ENCODE data around the gene ARL3. TPM values are rescaled to one million over a fixed set of nuclear protein-coding genes. Genes with fewer than 3 reads are reported as not detected.
"Not testable (repeated sequence)": the region's sequence is repeated elsewhere in the genome, so short reads cannot be mapped to it uniquely, and the experiment has no call there.

Gene ARL3
- total RNA-seq, 5 donors from 2014 or later (not counting 1 experiment from before 2014, with no cell fraction given) = 2.7 to 5.0 (median 3.5) TPM

DNA sequence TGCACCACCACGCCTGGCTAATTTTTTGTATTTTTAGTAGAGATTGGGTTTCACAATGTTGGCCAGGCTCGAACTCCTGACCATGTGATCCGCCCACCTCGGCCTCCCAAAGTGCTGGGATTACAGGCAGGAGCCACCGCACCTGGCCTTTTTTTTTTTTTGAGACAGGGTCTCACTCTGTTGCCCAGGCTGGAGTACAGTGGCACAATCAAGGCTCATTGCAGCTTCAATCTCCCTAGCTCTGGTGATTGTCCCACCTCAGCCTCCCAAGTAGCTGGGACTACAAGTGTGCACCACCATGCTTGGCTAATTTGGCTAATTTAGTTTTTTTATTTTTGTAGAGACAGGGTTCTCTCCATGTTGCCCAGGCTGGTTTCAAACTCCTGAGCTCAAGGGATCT, 28.1 kb upstream of the ARL3 start:
- WGBS (ENCODE audit: insufficient coverage) = 100% methylated on average over 3 of the region's 5 CpGs
- DNase-seq; H3K27me3 ChIP-seq (replicated peaks in 1 of 2; ENCODE audit: control insufficient read depth in 2 of 2, extremely low read depth in 1 of 2, insufficient read depth in 2 of 2, low read length in 1 of 2); H3K27me3 Mint-ChIP-seq; H3K27ac Mint-ChIP-seq; H3K36me3 Mint-ChIP-seq; ATAC-seq (replicated peaks in 1 of 4); H3K9me3 ChIP-seq; H3K9me3 Mint-ChIP-seq; H3K36me3 ChIP-seq (ENCODE audit: control insufficient read depth in 2 of 2, extremely low read depth in 1 of 2, insufficient read depth in 1 of 2, low read length in 1 of 2); H3K27ac ChIP-seq (ENCODE audit: low read length); H3K4me3 Mint-ChIP-seq; H3K4me3 ChIP-seq (ENCODE audit: control insufficient read depth in 1 of 2, extremely low read depth in 1 of 2, low read length in 1 of 2): not testable (repeated sequence)
- POLR2A ChIA-PET = interaction anchor here in 1 of 2 donors (1.2 kb wide), 1 partner anchor 11 kb away, joined by 3 read pairs; no protein-coding TSS in a partner anchor
- H3K4me1 Mint-ChIP-seq = peaks cover 40 to 44% (median 42%) of the 10 kb centered on the region in 3 donors
- CTCF ChIA-PET = interaction anchor here in 1 of 2 donors (1.7 to 3.0 kb wide), 2 partner anchors 11 to 28 kb away, joined by 6 to 28 read pairs; partner anchors contain the start of genes ARL3 and SFXN2
- peaks cover 19 to 22% of the 10 kb centered on the region in 2 experiments for H3K4me1 ChIP-seq (ENCODE audit: control insufficient read depth in 1 of 2, extremely low read depth in 1 of 2, insufficient read depth in 2 of 2, low read length in 2 of 2)

DNA sequence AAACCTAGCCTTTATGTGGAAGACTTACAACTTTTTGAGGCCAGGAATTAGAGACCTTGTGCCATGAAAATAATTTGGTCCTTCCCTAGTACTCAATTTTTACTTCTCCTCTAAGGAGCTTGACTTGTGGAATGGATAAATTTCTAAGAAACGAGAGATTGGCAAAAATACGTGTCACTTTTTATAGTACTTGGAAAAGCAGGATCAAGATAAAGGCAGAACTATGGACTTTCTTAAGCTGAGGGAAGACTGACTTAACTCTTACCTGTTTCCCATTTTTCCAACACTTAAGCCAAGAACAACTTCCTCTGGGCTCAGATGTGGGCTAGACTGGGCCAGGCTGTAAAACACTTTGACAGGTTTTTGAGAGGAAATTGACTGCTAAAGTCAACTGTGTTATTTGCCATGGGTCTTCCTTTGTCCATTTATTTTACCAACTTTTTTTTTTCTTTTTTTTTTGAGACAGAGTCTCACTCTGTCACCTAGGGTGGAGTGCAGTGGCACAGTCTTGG, 27.6 kb upstream of the ARL3 start:
- ATAC-seq (replicated peaks in 1 of 4) = no peak
- WGBS (ENCODE audit: insufficient coverage) = no CpG with 5 or more reads among the region's 2 CpGs
- Histone ChIP-seq H3K4me1 (ENCODE audit: control insufficient read depth in 1 of 2, extremely low read depth in 1 of 2, insufficient read depth in 2 of 2, low read length in 2 of 2) (peaks cover 18 to 19% of the 10 kb centered on the region in 2 experiments), H3K27ac (ENCODE audit: low read length) (no peak overlapping the region), H3K36me3 (ENCODE audit: control insufficient read depth in 2 of 2, extremely low read depth in 1 of 2, insufficient read depth in 1 of 2, low read length in 1 of 2) (peaks cover 0 to 5% of the 10 kb centered on the region in 2 donors), H3K4me3 (ENCODE audit: control insufficient read depth in 1 of 2, extremely low read depth in 1 of 2, low read length in 1 of 2) (no peak overlapping the region), H3K9me3 (no peaks in the 10 kb centered on the region), H3K27me3 (replicated peaks in 1 of 2; ENCODE audit: control insufficient read depth in 2 of 2, extremely low read depth in 1 of 2, insufficient read depth in 2 of 2, low read length in 1 of 2) (no peaks in the 10 kb centered on the region)
- CTCF ChIA-PET = interaction anchor here (0.6 to 3.0 kb wide), 2 partner anchors 28 to 293 kb away, joined by 3 to 28 read pairs; partner anchors contain the start of genes ARL3 (in 1 of the 2) and SFXN2 (in 1 of the 2)
- H3K27me3 Mint-ChIP-seq = no peaks in the 10 kb centered on the region
- H3K4me1 Mint-ChIP-seq = peaks cover 38 to 42% (median 40%) of the 10 kb centered on the region in 3 donors
- peaks cover 12% of the 10 kb centered on the region for H3K36me3 Mint-ChIP-seq
- no peak overlapping the region for H3K27ac Mint-ChIP-seq
- no peak overlapping the region for H3K4me3 Mint-ChIP-seq
- POLR2A ChIA-PET = interaction anchor here in 1 of 2 donors (1.2 kb wide), 1 partner anchor 12 kb away, joined by 3 read pairs; no protein-coding TSS in a partner anchor
- H3K9me3 Mint-ChIP-seq = peaks cover 0 to 6% (median 0%) of the 10 kb centered on the region in 3 donors
- no peak for DNase-seq

DNA sequence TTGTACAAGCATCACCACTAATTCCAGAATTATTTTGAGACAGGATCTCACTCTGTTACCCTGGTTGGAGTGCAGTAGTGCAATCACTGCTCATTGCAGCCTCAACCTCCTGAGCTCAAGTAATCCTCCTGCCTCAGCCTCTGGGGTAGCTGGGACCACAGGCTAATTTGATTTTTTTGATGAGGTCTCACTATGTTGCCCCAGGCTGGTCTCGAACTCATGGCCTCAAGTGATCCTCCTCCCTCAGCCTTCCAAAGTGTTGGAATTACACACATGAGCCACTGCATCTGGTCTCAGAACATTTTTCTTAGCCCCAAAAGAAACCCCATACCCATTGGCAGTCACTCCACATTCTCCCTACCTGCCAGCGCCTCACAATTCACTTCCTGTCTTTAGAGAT, 26.0 kb upstream of the ARL3 start:
- Mint-ChIP-seq H3K36me3 (peaks cover 10% of the 10 kb centered on the region), H3K4me1 (peaks cover 23 to 26% (median 25%) of the 10 kb centered on the region in 3 donors), H3K27ac (no peak overlapping the region), H3K9me3 (peaks cover 0 to 6% (median 0%) of the 10 kb centered on the region in 3 donors), H3K4me3 (no peak overlapping the region), H3K27me3 (no peaks in the 10 kb centered on the region)
- ChIA-PET POLR2A (no interaction called here), CTCF (no interaction called here)
- Histone ChIP-seq H3K9me3 (no peaks in the 10 kb centered on the region), H3K4me1 (ENCODE audit: control insufficient read depth in 1 of 2, extremely low read depth in 1 of 2, insufficient read depth in 2 of 2, low read length in 2 of 2) (peaks cover 12% of the 10 kb centered on the region in 2 experiments), H3K27me3 (replicated peaks in 1 of 2; ENCODE audit: control insufficient read depth in 2 of 2, extremely low read depth in 1 of 2, insufficient read depth in 2 of 2, low read length in 1 of 2) (no peaks in the 10 kb centered on the region), H3K36me3 (ENCODE audit: control insufficient read depth in 2 of 2, extremely low read depth in 1 of 2, insufficient read depth in 1 of 2, low read length in 1 of 2) (peaks cover 0 to 5% of the 10 kb centered on the region in 2 donors), H3K4me3 (ENCODE audit: control insufficient read depth in 1 of 2, extremely low read depth in 1 of 2, low read length in 1 of 2) (no peak overlapping the region), H3K27ac (ENCODE audit: low read length) (no peak overlapping the region)
- ATAC-seq (replicated peaks in 1 of 4) = no peak
- no peak for DNase-seq
- 100% methylated on average over 1 of the region's 2 CpGs for WGBS (ENCODE audit: insufficient coverage)

DNA sequence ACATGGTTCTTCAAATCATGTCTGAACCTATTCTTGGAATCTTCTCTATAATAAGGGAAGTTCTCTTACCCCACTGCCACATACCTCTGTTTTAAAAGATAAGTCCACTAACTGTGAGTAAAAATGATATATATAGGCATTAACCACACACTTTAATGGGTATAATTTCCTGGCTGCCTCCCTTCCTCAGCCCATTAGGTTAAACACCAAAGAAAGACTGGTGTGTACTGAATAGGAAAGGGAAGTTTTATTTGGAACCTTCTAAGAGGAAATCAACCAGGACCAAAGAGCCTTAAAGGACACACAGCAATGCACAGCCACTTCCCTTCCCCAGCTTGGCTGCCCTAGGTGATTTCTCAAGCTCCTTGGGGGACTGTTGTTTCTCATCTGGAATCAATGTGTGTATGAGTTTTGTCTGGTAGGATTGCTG, 24.5 kb upstream of the ARL3 start:
- H3K27ac ChIP-seq (ENCODE audit: low read length) = no peak overlapping the region
- H3K4me1 ChIP-seq (ENCODE audit: control insufficient read depth in 1 of 2, extremely low read depth in 1 of 2, insufficient read depth in 2 of 2, low read length in 2 of 2) = peaks cover 5 to 8% of the 10 kb centered on the region in 2 experiments
- H3K36me3 Mint-ChIP-seq = peaks cover 10% of the 10 kb centered on the region
- CTCF ChIA-PET = no interaction called here
- no peaks in the 10 kb centered on the region for H3K27me3 Mint-ChIP-seq
- peak overlapping the region in 1 of 2 donors; percentile 61 for H3K27ac Mint-ChIP-seq
- H3K36me3 ChIP-seq (ENCODE audit: control insufficient read depth in 2 of 2, extremely low read depth in 1 of 2, insufficient read depth in 1 of 2, low read length in 1 of 2) = peaks cover 0 to 5% of the 10 kb centered on the region in 2 donors
- H3K4me3 ChIP-seq (ENCODE audit: control insufficient read depth in 1 of 2, extremely low read depth in 1 of 2, low read length in 1 of 2) = no peak overlapping the region
- POLR2A ChIA-PET = no interaction called here
- no peaks in the 10 kb centered on the region for H3K27me3 ChIP-seq (replicated peaks in 1 of 2; ENCODE audit: control insufficient read depth in 2 of 2, extremely low read depth in 1 of 2, insufficient read depth in 2 of 2, low read length in 1 of 2)
- peaks cover 11 to 13% (median 12%) of the 10 kb centered on the region in 3 donors for H3K4me1 Mint-ChIP-seq
- ATAC-seq (replicated peaks in 1 of 4) (no peak), DNase-seq (no peak)
- H3K4me3 Mint-ChIP-seq = no peak overlapping the region
- no peaks in the 10 kb centered on the region for H3K9me3 ChIP-seq
- peaks cover 0 to 6% (median 0%) of the 10 kb centered on the region in 3 donors for H3K9me3 Mint-ChIP-seq

DNA sequence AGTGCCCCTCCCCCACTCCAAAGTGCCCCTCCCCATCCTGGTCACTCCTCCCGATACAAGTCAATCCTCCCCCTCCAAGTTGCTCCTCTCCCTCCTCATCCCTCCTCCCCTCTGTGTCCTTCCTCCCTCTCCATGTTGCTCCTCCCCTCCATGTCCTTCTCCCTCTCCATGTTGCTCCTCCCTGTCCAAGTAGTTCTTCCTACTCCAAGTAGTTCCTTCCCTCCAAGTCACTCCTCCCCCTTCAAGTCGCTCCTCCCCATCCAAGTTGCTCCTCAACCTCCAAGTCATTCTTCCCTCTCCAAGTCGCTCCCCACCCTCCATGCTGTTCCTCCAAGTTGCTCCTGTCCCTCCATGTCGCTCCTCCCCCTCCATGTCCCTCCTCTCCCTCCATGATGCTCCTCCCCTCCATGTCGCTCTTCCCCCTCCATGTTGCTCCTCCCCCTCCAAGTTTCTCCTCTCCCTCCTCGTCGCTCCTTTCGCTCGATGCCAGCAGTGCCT, 20.9 kb upstream of the ARL3 start:
- Histone ChIP-seq H3K4me1 (ENCODE audit: control insufficient read depth in 1 of 2, extremely low read depth in 1 of 2, insufficient read depth in 2 of 2, low read length in 2 of 2) (no peaks in the 10 kb centered on the region), H3K4me3 (ENCODE audit: control insufficient read depth in 1 of 2, extremely low read depth in 1 of 2, low read length in 1 of 2) (no peak overlapping the region), H3K27ac (ENCODE audit: low read length) (no peak overlapping the region), H3K9me3 (no peaks in the 10 kb centered on the region), H3K36me3 (ENCODE audit: control insufficient read depth in 2 of 2, extremely low read depth in 1 of 2, insufficient read depth in 1 of 2, low read length in 1 of 2) (peaks cover 5 to 28% of the 10 kb centered on the region in 2 donors), H3K27me3 (replicated peaks in 1 of 2; ENCODE audit: control insufficient read depth in 2 of 2, extremely low read depth in 1 of 2, insufficient read depth in 2 of 2, low read length in 1 of 2) (no peaks in the 10 kb centered on the region)
- Mint-ChIP-seq H3K4me1 (no peaks in the 10 kb centered on the region), H3K36me3 (peaks cover 27% of the 10 kb centered on the region), H3K27me3 (no peaks in the 10 kb centered on the region), H3K4me3 (no peak overlapping the region), H3K27ac (no peak overlapping the region), H3K9me3 (no peaks in the 10 kb centered on the region)
- CTCF ChIA-PET = no interaction called here
- WGBS (ENCODE audit: insufficient coverage) = 87% methylated on average over 5 of the region's 9 CpGs
- POLR2A ChIA-PET = no interaction called here
- no peak for DNase-seq
- no peak for ATAC-seq (replicated peaks in 1 of 4)

DNA sequence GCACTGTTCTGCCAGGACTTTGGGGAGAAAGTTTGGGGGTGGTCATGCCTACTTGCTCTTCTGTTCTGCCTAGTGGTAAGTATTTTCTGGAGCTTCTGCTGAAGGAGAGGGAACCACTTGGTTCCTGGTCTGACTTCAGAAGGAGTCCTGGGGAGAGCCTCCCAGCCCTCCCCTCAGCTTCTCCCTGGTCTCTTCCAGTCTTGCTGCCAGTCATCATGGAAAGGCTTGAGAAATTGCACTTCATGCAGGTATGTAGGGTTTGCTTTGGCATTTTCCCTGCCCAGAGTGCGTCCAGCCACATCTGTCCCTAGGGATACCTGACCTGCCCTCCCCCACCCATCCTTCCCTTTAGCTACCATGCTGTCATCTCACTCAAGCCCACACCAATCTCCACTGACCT, 18.5 kb upstream of the ARL3 start:
- ATAC-seq (replicated peaks in 1 of 4) = no peak
- no peaks in the 10 kb centered on the region for H3K27me3 ChIP-seq (replicated peaks in 1 of 2; ENCODE audit: control insufficient read depth in 2 of 2, extremely low read depth in 1 of 2, insufficient read depth in 2 of 2, low read length in 1 of 2)
- ChIA-PET POLR2A (interaction anchor here in 1 of 2 donors (0.5 kb wide), 1 partner anchor 729 kb away, joined by 6 read pairs; no protein-coding TSS in a partner anchor), CTCF (no interaction called here)
- no peak overlapping the region for H3K27ac Mint-ChIP-seq
- no peaks in the 10 kb centered on the region for H3K9me3 ChIP-seq
- no peak overlapping the region for H3K27ac ChIP-seq (ENCODE audit: low read length)
- DNase-seq = no peak
- H3K4me3 ChIP-seq (ENCODE audit: control insufficient read depth in 1 of 2, extremely low read depth in 1 of 2, low read length in 1 of 2) = no peak overlapping the region
- no CpG with 5 or more reads among the region's 1 CpG for WGBS (ENCODE audit: insufficient coverage)
- H3K4me1 Mint-ChIP-seq = peaks cover 4 to 7% (median 5%) of the 10 kb centered on the region in 3 donors
- H3K36me3 Mint-ChIP-seq = peaks cover 33% of the 10 kb centered on the region
- H3K27me3 Mint-ChIP-seq = no peaks in the 10 kb centered on the region
- H3K36me3 ChIP-seq (ENCODE audit: control insufficient read depth in 2 of 2, extremely low read depth in 1 of 2, insufficient read depth in 1 of 2, low read length in 1 of 2) = peaks cover 8 to 43% of the 10 kb centered on the region in 2 donors
- H3K4me3 Mint-ChIP-seq = no peak overlapping the region
- no peaks in the 10 kb centered on the region for H3K9me3 Mint-ChIP-seq
- H3K4me1 ChIP-seq (ENCODE audit: control insufficient read depth in 1 of 2, extremely low read depth in 1 of 2, insufficient read depth in 2 of 2, low read length in 2 of 2) = peaks cover 0 to 8% of the 10 kb centered on the region in 2 experiments
